ENCODE data around the gene IGF2.

The IGF2 gene

DNA sequence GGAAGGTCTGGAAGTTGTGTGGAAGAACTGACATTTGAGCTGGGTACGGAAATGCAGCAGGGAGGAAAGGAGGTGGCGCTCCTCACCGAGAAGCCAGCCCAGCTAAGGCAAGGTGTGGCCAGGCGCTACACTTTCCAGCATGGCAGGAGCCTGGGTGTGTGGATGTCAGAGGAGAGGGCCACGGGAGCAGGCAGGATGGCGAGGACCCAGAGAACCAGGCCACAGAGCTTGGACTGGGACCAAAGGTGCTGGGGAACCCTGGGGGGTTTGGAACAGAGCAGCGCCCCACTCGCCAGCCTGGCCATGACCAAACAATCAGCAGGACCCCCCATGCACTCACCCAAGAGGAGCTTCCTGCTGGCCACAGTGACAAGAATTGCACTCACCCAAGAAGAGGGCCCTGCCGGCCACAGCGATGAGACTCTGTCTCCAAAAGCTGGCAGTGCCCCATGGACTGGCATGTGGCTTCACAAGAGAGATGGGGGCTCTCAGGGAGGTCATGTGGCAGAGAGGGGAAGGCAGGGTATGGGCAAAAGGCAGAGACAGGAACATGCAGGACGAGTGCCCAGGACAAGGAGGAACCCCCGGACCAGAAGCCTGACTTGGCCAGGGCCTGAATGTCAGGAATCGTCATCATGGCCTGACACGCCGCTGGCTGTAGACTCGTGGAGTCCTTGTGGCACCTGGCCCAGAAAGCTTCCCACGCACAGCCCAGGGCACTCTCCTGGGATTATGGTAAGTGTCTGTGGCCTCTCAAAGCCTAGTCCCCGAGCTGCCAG, 45.4 kb downstream of the IGF2 start:
- DNase-seq (ENCODE audit: low read depth in 2 of 3, low spot score in 2 of 3) = no peak

DNA sequence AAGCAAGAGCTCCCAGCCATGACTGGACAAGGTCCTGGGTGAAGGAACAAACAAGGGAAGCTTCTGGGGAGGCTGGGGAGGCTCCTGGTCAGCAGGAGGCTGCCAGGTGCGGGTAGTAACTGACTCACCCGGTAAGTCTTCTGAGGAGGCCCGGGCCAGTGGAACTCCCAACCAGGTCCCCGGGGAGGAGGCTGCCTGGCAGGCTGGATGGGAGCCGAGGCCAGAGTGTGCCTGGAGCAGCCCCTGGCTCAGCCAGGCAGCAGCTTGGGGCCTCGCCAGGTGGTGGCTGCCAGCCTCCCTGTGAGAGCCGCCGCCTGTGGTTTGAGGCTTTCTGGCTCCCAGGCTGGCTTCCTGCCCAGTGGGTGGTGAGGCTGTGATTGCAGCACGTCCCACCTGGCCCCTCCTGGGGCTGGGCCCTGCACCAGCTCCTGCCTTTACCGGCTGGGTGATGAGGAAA, 46.2 kb downstream of the IGF2 start:
- no peak for DNase-seq (ENCODE audit: low read depth in 2 of 3, low spot score in 2 of 3)

- DNase-seq (ENCODE audit: low read depth in 2 of 3, low spot score in 2 of 3) = no peak
These were observed 46.7 kb downstream of the IGF2 start for GRCh38 chr11:2092464-2092910.

GRCh38 chr11:2091786-2092463, 47.3 kb downstream of the IGF2 start:
- DNase-seq (ENCODE audit: low read depth in 2 of 3, low spot score in 2 of 3) = no peak

DNA sequence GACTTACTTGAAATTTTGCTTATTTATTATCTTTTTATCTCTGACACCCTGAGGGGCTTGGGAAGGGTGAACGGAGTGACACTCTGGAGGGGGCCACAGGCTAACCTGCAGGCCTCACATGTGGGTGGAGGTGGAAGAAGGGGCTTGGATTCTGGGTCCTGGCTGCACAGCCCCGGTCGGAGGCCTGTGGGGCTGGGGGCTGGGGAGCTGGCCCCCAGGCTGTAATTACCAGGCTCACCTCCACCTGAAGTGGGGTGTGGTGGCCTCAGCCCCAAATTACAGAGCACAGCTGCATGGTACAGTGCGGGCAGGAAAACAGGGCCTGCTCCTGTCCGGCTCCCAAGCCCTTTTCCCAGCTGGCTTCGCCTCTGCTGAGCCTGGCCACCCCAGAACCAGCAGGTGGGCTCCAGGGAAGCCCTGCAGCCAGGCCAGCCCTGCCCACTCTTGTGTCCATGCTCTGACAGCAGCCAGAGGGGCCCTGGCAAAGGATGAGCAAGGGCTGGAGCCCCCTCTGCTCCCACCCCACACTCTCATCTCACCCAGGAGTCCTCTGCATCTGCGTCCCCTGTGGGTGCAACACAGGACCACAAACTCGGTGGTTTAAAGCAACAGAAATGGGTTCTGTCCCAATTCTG, 48.0 kb downstream of the IGF2 start:
- no peak for DNase-seq (ENCODE audit: low read depth in 2 of 3, low spot score in 2 of 3)

GRCh38 chr11:2090172-2091111, 48.7 kb downstream of the IGF2 start:
- no peak for DNase-seq (ENCODE audit: low read depth in 2 of 3, low spot score in 2 of 3)

- DNase-seq (ENCODE audit: low read depth in 2 of 3, low spot score in 2 of 3) = no peak
These were observed 49.5 kb downstream of the IGF2 start for GRCh38 chr11:2089536-2090165.

GRCh38 chr11:2088746-2089535, 50.2 kb downstream of the IGF2 start:
- no peak for DNase-seq (ENCODE audit: low read depth in 2 of 3, low spot score in 2 of 3)

- no peak for DNase-seq (ENCODE audit: low read depth in 2 of 3, low spot score in 2 of 3)
These were observed 50.9 kb downstream of the IGF2 start for GRCh38 chr11:2088284-2088683.

DNA sequence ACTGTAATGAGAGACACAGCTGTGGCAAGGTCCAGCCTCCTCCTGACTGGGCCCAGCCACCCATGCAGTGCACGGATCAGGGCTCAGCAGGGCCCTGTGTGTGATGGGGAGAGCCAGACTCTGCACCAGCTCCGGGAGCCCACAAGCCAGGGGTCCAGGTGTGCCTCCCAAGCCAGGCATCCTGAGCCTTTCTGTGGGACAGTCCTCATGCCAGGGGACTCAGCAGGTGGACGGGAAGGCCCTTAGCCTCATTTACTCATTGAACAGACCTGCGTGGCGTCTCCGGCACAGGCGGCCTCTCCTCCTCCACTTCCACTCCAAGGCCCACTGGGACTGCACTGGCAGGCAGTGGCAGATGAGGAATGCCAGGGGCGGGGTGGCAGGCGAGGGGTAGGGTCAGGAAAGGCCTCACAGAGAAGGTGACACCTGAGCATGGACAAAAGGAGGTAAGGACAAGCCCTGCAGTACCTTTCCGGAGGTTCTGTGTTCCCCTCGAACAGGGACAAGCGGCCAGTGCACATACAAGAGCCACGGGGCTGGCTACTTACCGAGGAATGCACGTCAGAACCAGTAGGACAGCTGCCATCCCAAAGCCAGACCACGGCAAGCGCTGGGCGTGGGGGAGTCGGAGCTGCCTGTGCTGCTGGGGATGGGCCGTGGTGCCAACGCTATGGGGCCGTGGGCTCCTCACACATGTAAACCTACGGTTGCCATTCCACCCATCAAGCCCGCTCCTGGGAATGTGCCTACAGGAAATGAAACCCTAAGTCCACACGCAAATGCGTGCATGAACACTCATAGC, 52.7 kb downstream of the IGF2 start:
- DNase-seq (ENCODE audit: low read depth in 2 of 3, low spot score in 2 of 3) = no peak

- DNase-seq (ENCODE audit: low read depth in 2 of 3, low spot score in 2 of 3) = no peak
These were observed 53.7 kb downstream of the IGF2 start for GRCh38 chr11:2085251-2086066.

GRCh38 chr11:2084721-2085120, 54.5 kb downstream of the IGF2 start:
- no peak for DNase-seq (ENCODE audit: low read depth in 2 of 3, low spot score in 2 of 3)
